NCI-H1048 (cell line): ENCODE results near the gene PKN2.
"Not testable (repeated sequence)": the region's sequence is repeated elsewhere in the genome, so short reads cannot be mapped to it uniquely, and the experiment has no call there.

Experiments used
- DNase-seq: peaks from one replicate; lab custom pipeline; 2025; lab: John Stamatoyannopoulos, UW

Gene PKN2

GRCh38 chr1:88880717-88881116 lies 196.6 kb downstream of the PKN2 start:
- DNase-seq, result not testable (repeated sequence)

- no peak for DNase-seq
These were observed 199.1 kb downstream of the PKN2 start for GRCh38 chr1:88883156-88883555.
